Tongue (tissue), 2 donors: ENCODE results near the gene UBE2D2. TPM values are rescaled to one million over a fixed set of nuclear protein-coding genes. Genes with fewer than 3 reads are reported as not detected.
A peak's percentile ranks its signal among the peaks of the same experiment; 100 is the strongest.

Experiments
- DNase-seq: peaks from one replicate; pipeline ENCODE4 v3.0.0-alpha.2; 2015
- total RNA-seq: library from RNA; depleted of rRNA; stranded (reverse); fragments of >200 nt; gene quantifications from one replicate; pipeline ENCODE4 v1.2.3, GENCODE V29; 2014

Gene UBE2D2
- total RNA-seq, 1 donor from 2014 or later = 77.1 TPM

DNA sequence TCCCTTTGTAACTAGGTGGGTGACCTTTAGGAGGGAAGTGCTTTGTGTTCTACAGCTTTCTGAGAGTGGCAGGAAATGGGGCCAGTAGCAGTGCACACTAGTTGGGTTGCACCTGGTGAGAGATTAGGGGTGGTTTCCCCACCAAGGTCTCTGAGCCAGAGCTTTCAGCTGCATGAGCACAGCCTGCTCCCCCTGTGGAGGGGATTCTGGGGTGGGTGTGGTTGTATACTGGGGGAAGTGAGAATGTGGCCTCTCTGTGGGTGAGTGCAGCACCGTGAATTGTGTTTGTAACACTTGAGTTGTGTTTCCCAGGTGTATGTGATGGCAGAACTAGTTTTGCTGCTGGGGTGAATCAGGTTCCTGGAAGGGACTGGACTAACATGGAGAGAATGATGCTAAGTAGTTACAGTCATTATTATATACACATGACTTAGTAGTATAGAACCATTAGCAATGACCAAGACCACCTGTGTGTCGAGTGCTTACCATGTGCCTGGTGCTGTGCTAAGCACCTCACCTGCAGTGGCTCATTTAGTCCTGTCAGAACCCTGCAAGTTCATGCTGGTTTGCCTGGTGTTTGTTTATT, 75.2 kb downstream of the UBE2D2 start:
- no peak for DNase-seq

DNA sequence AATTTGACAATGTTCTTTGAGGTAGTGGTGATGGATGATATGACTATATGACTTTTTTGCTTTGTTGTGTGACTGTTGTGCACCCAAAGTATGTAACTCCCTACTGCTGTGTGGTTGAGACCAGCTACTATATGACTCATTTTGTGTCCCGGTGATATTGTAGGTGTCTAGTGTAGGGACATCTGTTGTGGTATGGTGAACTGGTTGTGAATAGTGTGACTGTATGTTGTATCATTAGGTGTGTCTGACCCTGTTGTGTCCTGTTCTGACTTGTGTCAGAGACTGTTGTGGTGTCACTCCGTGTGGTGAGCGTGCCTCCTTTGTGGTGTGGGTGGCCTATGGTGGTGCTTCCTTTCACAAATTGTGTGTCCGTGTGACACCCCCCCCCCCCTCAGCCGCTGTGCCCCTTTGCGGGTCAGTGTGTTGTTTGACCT, 75.9 kb downstream of the UBE2D2 start:
- DNase-seq = no peak

DNA sequence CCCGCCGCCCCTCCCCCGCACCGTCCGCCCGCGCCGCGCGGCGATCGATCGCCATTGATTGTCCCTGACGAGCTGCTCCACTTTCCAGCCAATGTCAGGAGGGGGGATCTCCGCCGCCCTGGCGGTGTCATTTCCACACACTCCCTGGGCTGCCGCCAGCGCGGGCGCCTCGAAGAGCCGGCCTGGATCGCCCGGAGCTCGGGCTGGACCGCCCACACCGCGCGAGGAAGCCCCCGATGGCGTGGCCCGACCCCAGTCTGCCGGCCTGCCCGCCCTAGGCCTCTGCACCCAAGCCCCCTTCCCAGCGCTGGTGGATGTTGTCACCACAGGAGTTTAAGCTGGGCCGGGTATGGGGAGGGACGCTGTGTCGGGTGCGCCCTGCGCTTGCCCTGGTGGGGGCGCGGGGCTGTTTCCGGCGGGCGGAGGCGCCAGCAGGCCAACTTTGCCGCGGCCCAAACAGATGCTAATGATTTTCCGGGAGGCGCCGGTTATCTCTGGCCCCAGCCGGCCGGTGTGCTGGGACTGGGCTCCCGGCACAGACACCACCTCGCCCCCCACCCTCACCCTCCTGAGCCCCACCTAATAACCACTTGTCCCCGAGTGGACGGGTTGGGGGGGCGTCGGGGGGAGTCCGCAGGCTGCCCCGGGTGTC, 76.4 kb downstream of the UBE2D2 start:
- DNase-seq = peak; percentile 93

DNA sequence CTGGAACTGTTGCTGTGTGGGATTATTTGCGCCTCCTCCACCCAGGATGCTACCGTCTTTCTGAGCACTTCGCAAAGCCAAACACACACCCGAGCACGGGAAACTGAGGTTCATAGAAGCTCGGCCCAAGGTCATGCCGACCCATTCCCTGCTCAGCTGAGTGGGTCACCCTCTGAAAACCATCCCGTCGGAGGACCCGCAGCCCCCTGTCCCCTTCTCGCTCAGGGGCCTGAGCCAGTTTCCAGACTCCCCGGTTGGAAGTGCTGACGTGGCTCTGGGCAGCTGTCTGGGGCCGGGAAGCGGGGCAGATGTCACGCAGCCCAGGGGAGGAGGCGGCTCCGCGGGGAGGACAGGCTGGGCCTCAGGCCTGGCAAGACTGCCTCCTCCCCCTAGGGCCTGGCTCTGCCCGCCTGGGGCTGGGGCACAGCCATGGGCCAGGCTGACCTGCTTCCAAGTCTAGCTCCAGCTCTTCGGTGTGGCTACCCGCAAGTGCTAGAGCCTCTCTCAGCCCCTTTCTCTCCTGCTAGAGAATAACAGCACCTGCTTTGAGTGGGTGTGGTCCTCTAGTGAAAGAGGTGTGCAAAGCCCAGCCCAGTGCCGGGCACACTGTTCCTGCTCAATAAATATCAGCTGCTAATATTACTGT, 77.1 kb downstream of the UBE2D2 start:
- DNase-seq = peak; percentile 89

DNA sequence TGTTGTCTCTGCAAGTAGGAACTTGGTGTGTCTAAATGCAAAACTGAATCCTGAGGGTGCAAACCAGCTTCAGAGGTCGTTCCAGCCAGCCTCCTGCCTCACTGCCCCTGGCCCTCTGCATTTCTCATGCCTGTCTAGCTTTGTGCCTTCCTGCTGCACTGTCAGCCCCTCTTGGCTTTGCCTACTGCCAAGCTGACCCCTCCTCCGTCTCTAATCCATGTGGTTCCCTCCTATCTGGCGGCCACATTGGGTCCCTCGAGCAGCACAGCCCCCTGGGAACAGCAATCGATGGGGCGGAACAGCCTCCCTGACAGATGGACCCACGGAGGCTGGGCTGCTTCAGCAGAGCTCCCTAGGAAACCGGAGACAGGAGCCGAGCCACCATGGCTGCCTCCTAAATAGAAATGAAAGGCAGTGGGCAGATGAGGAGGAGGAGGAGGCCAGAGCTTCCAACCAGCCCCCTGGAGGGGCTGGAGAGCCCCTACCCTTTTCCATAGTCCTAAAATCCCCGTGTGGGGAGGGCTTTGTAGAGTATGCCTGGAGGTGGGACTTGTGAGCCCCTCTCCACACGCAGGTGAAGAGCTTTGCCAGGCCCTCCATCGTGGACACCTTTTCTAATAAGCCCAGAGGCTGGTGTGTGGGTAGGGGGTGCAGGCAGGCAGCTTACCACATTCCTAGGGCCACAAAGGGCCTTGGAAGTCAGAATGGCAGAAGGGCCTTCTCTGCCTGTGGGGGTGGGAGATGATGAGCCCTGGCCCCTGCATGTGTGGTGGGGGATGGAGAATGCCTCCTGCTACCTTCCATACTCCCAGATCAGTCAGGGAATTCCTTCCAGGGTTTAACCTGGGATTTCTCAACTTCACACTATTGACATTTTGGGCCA, 77.8 kb downstream of the UBE2D2 start:
- no peak for DNase-seq

DNA sequence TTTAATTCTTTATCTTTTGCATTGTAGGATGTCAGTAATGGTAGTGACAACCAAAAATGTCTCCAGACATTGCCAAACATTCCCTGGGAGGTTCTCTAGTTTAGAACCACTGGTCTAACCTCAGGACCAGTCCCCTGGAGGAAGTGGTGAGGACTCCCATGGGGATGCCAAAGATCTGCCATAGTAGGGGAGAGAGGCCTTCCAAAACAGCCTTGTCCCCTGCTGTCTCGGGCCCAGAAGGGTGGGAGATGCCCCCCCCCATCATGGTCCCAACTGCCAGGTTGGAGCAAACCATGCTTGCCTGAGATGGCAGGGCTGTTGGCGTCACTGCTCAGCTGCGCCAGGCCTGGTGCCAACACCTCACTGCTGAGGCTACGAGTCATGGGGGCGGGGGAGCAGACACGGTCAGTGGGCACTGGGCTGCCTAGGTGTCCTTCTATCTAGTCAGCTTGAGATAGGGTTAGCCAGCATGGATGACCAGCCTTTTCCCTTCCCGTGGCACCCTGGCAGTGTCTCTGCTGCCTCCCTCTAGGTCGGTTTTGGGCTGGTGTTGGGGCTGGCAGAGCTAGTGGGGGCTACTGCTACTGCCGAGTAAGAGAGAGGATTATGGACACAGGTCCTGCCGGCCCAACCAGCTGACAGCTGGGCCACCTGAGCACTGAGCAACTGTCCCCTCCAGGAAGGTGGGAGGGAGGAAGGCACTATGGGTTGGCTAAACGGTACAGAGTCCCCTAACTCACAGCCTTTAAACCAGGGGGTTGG, 78.7 kb downstream of the UBE2D2 start:
- DNase-seq = no peak

DNA sequence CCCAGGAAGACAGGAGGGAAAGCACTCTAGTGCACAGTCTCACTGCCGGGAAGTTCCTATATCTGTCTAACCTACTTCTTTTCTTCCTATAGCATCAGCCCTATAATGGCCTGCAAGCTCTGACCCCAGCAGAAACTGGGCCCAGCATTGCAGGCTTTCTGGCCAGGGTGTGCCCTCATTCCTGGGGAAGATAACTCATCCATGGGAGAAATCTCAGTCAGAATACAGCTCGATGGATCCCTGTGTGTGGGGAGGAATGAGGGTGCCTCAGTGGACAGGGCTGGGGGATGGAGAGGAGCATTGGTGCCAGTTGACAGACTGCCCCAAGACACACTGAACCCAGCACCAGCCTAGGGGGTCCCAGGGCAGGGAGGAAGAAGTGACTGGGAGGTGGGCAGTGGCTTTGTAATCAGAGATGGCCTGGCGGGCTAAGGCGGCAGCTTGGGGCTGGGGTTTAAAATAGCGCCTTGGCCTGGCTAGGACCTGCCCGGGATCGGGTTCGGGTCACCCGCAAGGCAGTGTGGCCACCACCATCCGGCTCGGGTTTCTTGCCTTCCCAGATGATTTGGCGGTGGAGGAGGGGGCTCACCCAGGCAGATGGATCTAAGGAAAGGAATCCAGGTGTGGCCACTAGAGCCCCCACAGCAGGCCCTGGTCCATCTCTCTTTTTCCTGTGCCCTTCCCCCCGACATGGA, 79.4 kb downstream of the UBE2D2 start:
- no peak for DNase-seq

DNA sequence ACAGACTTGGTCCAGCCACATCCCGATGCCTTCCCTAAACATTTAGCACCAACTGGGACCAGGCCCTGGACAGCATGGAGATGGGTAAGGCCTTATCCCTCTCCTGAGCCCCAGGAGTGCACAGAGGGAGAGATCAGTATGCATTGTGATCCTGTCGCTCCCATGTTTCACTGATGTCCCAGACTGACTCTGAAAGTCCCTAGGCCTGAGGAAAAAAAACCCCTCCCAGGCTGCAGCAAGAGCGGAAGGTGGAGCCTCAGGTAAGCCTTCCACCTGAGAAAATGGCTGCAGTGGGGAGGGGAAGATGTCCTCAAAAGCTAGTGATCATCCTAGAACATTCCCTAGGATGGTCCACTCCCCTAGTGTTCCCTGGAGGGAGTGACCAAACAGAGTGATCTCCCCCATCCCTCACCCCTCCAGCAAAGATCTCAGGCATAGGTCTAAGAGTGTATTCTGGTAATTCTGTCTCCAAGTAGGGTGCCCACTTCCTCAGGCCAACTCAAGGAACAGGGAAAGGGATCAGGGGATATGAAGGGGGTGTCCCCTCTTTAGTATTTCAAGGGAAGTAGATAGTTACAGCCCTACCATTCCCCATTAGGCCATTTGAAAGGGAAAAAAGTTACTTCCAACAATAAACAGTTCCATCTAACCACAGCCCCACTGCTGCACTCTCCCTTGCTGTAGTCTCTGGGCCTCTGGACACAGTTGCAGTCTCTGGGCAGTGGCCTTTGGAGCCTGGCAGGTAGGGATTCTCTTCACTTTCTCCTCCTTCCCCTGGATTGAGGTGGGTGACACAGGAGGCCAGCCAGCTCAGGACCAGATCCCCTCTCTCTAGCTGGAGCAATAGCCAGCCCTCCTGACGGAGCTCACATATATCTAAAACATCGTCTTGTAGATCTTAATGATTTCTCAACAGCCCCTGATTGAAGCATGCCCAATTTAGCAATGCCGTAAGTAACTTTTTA, 80.3 kb downstream of the UBE2D2 start:
- no peak for DNase-seq

DNA sequence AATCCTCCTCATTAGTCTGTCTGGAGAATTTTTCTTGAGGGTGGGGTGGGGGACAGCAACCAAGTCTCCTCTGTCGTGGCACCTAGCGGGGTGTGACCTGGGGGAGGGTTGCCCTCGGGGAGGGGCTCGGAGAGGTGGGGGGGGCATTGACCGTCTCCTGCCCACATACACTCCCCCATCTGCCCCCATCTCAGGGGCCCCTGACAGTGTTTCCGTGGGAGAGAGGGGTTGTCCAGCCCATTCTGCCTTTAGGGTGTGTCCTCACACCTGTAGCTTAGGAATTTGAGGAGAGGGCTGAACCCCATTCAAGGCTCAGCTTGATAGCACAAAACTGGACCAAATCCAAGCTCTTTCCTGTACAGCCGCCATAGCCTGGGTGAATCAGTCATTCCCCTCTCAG, 81.1 kb downstream of the UBE2D2 start:
- no peak for DNase-seq

DNA sequence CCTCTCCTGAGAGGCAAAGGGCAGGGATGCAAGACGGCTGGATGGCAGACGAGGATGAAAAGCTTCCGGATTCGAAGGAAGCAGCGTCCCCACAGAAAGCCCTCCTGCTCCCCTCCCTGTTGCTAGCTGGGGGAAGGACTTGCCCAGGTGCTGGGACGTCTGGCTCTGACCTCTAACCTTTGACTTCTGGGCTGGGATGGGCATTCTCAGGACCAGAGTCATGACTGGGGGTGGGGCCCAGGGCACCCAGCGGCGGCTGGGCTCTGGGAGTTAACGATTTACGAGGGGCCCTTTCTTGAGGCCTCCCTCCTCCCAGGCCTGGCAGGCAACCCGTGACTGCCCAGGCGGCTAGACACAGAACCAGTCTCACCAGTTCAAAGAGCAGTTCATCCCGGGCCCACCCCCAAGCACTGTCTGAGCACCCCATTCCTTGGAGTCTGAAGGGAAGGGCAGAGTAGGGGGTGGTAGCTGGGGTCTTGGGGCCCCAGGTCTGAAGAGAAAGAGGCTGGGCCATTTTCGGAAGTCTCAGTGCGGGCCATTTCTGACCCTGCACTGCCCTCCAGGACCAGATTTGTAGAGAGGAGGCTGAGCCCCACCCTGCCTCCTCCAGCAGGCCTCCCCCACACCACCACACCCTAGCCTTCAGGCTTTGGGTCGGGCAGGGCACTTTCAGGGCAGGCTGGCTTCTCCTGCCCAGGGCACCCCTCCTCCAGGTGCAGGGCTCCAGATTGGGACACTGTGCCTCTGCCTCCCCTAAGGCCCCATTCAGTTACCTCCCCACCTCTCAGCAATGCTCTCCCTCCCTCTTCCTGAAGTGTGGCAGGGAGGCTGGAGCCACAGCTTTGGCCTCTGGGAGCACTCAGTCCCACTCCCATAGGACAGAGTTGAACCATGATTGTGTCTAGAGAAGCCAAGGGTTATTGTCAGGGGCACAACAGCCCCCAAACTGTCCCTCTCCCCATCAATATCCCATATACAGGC, 82.0 kb downstream of the UBE2D2 start:
- DNase-seq = no peak

DNA sequence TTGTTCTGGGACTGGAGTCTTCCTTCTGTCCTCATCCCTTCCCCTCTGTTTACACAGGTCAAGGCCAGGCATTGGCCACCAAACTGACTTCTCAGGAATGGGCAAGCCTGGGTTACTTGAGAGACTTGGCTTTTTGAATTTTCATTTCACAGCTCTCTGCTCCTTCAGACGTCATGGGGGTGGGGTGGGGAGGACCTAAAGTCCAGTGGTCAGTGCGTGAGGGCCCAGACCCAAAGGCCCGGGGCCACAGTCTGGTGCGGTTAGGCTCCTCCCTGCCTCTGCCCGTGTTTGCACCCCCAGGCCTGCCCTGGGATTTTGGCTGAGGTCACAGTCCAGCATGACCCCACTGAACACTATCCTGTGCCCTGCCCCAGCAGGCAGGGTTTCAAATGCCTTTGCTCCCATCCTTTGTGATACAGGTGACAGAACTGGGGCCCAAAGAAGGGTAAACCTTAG, 82.9 kb downstream of the UBE2D2 start:
- no peak for DNase-seq

DNA sequence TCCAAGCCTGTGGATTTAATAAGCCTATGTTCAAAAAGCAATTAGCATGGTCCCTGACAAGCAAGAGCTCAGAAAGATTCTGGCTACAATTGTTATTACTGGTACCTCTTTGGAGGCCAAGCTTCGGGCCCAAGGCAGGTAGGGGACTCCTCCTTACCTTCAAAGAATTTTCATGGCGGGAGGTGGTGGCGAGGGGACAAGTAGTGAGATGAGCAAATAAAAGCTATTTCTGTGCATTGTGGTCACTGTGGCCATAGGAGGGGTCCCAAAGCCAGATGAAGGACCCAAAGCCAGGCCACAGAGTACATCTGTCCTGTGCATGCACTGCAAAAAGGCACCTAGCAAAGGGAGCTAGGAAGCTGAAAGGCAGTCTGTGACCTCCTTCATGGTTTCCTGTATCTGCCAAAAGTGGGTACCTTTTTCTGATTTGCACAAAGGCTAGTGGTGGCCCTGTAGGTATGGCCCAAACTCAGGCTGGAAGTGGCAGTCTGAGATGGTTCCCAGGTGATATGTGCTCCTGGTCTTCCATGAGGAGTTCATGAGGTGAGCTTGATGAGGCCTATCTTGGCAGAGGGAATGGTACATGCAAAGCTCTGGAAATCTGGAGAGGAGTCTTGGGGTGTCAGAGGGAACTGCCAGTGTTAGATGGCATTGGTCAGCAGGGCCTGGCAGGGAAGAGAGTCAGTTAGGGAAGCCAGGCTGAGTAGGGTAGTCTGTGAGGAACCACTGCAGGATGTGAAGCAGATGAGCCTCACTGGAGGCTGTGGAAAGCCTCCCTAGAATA, 83.7 kb downstream of the UBE2D2 start:
- no peak for DNase-seq

DNA sequence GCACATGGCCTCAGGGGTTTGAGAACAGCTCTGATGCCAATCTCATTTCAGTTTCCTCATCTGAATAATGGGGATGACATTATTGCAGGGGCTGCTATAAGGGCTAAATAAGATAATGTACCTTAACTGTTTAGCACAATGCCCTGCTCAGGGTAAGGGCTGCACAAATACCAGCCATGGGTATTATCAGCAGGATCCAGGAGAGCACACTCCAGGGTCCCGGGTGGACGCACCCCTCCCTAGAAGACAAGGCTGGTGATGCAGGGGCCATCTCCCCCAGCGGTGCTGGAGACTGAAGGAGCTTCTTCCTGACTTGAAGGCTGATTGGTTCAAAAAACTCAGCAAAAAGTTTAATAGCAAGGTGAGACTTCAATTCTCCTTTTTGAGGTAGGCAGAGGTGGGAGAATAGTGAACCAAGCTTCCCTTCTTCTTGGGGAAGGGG, 84.3 kb downstream of the UBE2D2 start:
- no peak for DNase-seq

DNA sequence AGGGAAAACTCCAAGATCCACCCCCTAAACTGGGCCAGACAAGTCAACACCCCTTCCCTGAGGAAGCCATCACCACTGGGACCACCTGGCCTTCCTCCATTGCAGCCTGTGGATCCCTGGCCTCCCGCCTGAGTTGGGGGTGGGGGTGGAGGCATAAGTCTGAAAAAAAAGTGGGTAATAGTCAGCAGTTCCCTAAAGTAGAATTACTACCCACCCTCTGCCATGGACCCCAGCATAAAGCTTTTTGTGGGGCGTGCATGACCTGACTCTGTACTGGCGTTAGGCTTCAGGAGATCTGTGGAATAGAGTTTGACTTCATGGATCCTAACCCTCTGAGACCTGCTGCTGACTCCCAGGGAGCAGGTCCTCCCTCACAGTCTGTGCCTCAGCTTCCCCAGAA, 85.0 kb downstream of the UBE2D2 start:
- DNase-seq = no peak

DNA sequence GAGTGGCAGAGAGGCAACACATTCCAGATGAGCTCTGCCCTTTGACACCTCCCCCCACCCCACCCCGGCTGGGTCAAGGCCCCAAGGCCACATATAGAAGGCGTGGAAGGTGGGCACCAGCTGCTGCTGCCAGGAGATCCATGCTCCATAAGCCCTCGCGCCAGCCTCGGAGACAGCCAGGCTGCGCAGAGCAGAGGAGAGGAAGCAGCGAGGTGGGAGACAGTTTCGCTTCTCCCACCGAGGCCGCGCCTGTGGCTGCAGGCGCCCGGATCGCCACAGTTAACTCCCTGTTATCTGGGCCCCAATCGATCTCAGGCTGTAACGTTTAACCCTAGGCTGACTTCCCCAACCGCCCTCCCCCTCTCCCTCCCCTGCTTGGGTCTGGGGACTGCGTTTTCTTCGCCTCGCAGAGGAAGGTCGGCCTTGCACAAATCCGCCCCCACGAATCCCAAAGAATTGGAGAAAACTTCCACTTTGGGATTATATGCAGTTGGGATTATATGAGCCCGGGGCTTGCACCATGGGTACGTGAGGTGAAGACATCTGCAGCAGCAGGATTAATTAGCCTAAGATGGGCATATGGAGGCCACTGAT, 85.9 kb downstream of the UBE2D2 start:
- peak; percentile 59 for DNase-seq

DNA sequence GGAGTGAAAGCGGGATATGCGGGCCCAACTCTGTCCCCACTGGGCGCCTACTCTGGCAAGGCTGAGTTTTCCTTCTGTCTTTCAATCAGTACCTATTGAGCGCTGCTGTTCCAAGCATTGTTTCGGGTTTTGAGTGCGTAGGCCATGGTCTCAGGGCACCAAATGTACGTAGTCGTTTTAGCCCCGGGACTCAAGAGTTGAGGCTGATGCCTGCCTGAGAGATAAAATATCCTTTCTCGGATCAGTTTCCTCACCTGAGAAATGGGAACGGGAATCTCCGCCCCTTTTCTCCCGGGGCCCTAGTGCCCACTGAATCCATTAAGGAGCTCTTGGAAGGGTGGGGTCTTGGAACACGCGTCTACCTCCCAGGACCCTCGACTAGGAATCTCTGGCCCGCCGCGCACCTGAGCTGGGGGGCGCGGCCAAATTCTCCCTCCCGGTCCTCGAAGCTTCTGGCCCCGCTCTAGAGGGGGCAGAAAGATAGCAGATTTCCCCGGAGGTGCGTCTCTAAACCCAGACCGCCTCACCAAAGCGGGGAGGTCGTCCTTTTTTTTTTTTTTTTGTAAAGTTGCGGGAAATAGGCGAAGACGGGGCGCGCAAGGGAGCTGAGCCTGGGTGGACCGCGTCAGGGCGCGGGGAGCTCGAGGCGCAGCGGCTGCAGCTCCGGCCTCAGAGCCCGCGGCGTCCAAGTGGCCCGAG, 86.5 kb downstream of the UBE2D2 start:
- peak; percentile 11 for DNase-seq
